ENCODE results near the gene BCR. TPM values are rescaled to one million over a fixed set of nuclear protein-coding genes. Genes with fewer than 3 reads are reported as not detected.

The BCR gene
- polyA plus RNA-seq, 1 experiment, result 24.0 TPM

DNA sequence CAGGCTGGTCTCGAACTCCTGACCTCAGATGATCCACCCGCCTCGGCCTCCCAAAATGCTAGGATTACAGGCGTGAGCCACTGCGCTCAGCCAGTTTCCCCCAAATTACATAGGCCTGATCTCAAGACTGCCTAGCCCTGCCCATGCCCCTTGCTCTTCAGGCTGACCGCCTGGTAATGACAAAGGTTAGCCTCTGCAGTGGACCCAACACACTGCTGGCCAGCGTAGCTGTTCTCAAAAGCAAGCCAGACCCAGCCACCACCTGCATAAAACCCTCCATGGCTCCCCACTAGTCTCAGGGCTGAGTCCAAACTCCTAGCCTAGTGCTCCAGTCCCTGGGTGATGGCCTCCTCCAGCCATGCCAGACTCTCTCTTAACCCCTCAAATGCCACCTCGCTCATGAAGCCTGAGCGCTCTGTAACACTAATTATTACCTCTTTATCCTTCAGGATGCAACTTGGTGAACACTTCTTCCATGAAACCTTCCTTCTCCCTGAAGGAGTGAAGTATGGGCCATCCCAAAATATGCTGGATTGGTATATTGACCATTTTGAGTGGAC, 37.7 kb upstream of the BCR start:
- DNase-seq (ENCODE audit: low read depth), result no peak
- CTCF ChIA-PET, result no interaction called here
- POLR2A ChIA-PET, result no interaction called here
- Histone ChIP-seq H3K36me3 (ENCODE audit: control insufficient read depth, insufficient read depth, low read length) (no peaks in the 10 kb centered on the region), H3K4me3 (ENCODE audit: low read depth, low read length) (no peak overlapping the region), H3K27me3 (ENCODE audit: control insufficient read depth, insufficient read depth, low read length) (no peaks in the 10 kb centered on the region)
- TF ChIP-seq, protein P1, sequence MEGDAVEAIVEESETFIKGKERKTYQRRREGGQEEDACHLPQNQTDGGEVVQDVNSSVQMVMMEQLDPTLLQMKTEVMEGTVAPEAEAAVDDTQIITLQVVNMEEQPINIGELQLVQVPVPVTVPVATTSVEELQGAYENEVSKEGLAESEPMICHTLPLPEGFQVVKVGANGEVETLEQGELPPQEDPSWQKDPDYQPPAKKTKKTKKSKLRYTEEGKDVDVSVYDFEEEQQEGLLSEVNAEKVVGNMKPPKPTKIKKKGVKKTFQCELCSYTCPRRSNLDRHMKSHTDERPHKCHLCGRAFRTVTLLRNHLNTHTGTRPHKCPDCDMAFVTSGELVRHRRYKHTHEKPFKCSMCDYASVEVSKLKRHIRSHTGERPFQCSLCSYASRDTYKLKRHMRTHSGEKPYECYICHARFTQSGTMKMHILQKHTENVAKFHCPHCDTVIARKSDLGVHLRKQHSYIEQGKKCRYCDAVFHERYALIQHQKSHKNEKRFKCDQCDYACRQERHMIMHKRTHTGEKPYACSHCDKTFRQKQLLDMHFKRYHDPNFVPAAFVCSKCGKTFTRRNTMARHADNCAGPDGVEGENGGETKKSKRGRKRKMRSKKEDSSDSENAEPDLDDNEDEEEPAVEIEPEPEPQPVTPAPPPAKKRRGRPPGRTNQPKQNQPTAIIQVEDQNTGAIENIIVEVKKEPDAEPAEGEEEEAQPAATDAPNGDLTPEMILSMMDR (IDR thresholded peaks at IDR 0.05; ENCODE audit: insufficient read depth, low read depth, low read length), result no peak

DNA sequence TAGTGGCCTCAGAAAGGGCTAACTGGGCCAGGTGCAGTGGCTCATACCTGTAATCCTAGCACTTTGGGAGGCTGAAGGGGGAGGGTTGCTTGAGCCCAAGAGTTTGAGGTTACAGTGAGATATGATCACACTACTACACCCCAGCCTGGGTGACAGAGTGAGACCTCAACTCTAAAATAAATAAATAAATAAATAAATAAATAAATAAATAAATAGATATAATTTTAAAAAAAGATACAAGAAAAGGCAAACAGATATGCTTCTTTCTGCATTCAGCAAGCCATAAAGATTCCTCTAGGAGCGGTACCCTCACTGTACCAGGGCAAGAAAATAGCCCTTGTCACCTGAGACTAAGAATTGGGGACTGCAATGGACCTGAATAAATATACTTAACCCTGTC, 37.2 kb upstream of the BCR start:
- ChIA-PET POLR2A (no interaction called here), CTCF (no interaction called here)
- TF ChIP-seq, protein P1 (IDR thresholded peaks at IDR 0.05; ENCODE audit: insufficient read depth, low read depth, low read length), result no peak
- Histone ChIP-seq H3K27me3 (ENCODE audit: control insufficient read depth, insufficient read depth, low read length) (no peaks in the 10 kb centered on the region), H3K4me3 (ENCODE audit: low read depth, low read length) (no peak overlapping the region), H3K36me3 (ENCODE audit: control insufficient read depth, insufficient read depth, low read length) (no peaks in the 10 kb centered on the region; the same call in 1 of the 2 replicates)
- DNase-seq (ENCODE audit: low read depth), result no peak

DNA sequence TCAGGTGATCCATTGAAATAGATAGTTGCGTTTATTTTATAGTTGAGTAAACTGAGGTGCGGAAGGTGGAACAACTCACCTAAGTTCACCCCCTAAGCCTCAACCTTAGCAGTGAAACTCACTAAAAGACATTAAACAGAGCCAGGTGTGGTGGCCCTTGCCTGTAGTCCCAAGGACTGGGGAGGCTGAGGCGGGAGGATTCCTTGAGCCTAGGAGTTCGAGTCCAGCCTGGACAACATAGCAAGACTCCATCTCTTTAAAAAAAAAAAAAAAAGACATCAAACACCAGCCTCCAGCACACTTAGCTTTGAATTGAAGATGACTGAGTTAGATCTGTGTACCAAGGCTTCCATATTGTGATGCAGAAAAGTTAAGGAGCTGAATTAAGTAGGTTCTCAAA, 35.9 kb upstream of the BCR start:
- CTCF ChIA-PET, result interaction anchor here (0.6 to 1.8 kb wide), 9 partner anchors 13 to 1283 kb away, joined by 3 to 7 read pairs (median 3); no protein-coding TSS in a partner anchor
- POLR2A ChIA-PET, result no interaction called here
- no peaks in the 10 kb centered on the region for H3K27me3 ChIP-seq (ENCODE audit: control insufficient read depth, insufficient read depth, low read length)
- DNase-seq (ENCODE audit: low read depth), result no peak
- peaks cover 2% of the 10 kb centered on the region for H3K36me3 ChIP-seq (ENCODE audit: control insufficient read depth, insufficient read depth, low read length)
- TF ChIP-seq, protein P1 (IDR thresholded peaks at IDR 0.05; ENCODE audit: insufficient read depth, low read depth, low read length), result no peak
- no peak overlapping the region for H3K4me3 ChIP-seq (ENCODE audit: low read depth, low read length)

DNA sequence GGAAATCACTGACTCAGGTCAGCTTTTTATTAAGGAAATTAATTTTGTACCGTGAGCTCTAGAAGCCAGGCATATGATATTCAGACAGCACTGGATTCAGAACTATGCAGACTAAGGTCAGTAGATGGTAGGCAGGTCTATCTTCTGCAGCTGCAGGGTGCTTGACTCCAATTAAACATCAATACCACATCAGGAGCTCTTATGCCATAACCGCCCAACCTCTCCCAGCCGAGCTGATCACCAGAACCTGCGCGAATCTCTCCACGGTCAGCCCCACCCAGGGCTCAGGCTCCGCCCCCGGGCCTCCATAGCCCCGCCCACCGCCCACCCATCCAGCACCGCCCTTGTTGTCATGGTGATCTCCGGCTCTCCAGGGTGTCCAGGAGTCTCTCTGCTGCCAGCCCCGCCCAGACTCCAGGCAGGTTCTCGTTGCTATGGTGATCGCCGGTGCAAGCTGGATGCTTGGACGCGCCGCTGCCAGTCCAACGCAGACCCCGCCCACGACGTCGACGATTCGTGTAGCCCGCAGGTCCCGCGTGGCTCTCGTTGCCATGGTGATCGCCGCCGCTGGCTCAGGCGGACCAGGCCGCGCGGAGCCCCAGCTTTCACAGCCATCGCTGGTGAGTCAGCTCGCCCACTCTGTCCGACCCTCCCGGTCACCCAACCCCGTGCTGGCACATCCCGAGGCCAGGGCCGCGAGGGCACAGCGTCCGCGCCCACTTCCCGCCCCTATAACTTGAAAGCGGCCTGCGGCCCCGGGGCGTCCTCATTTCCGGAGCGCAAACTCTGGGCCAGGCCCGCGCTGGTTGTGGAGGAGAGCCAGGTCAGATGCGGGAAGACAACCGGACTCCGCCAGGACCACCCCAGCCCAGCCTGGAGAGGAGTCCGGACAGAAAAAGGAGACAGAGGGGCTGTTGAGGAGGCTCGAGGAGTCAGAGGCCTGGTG, 35.1 kb upstream of the BCR start, which contains the start of gene RAB36:
Gene RAB36 (plus strand): TSS at position 546 of the 946 bp plus-strand sequence. CDS start 1,140 bp downstream, outside the sequence.
- peak; percentile 93 for DNase-seq (ENCODE audit: low read depth)
- H3K27me3 ChIP-seq (ENCODE audit: control insufficient read depth, insufficient read depth, low read length), result no peaks in the 10 kb centered on the region
- peak within 1 kb of the TSS; percentile 46 for H3K4me3 ChIP-seq (ENCODE audit: low read depth, low read length)
- POLR2A ChIA-PET, result no interaction called here
- H3K36me3 ChIP-seq (ENCODE audit: control insufficient read depth, insufficient read depth, low read length), result peaks cover 5% of the 10 kb centered on the region
- CTCF ChIA-PET, result interaction anchor here (0.6 to 1.8 kb wide), 9 partner anchors 13 to 241 kb away, joined by 3 to 7 read pairs (median 3); no protein-coding TSS in a partner anchor
- TF ChIP-seq, protein P1 (IDR thresholded peaks at IDR 0.05; ENCODE audit: insufficient read depth, low read depth, low read length), result no peak

DNA sequence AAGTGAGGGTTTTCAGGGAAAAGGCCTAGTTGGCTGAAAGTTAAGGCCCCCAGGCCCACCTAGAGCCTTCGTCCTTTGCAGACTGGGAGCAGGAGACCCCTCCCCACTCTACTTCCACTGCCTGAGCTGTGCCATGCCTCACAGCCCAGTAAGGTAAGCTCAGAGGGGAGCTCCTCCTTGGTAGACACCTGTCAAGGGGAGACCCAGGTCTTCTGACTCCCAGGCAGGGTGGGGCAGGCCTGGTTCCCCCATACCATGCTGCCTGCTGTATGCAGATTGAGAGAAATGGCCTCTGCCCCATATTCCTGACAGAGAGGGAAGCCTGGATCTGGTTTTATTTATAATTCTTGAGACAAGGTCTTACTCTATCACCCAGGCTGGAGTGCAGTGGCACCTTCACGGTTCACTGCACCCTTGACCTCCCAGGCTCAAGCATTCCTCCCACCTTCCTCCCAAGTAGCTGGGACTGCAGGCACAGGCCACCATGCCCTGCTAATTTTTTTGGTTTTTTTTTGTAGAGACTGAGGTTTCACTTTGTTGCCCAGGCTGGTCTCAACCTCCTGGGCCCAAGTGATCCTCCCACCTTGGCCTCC, 34.3 kb upstream of the BCR start:
- POLR2A ChIA-PET, result no interaction called here
- peaks cover 5% of the 10 kb centered on the region for H3K36me3 ChIP-seq (ENCODE audit: control insufficient read depth, insufficient read depth, low read length)
- CTCF ChIA-PET, result interaction anchor here (0.9 to 1.8 kb wide), 6 partner anchors 11 to 188 kb away, joined by 3 to 8 read pairs (median 3); no protein-coding TSS in a partner anchor
- TF ChIP-seq, protein P1 (IDR thresholded peaks at IDR 0.05; ENCODE audit: insufficient read depth, low read depth, low read length), result no peak
- H3K4me3 ChIP-seq (ENCODE audit: low read depth, low read length), result peak overlapping the region; percentile 46
- H3K27me3 ChIP-seq (ENCODE audit: control insufficient read depth, insufficient read depth, low read length), result no peaks in the 10 kb centered on the region
- no peak for DNase-seq (ENCODE audit: low read depth)
